Stromal cell of bone marrow (primary cell): ENCODE data around the gene NCAPD3.
A peak's percentile ranks its signal among the peaks of the same experiment; 100 is the strongest.
"Not testable (repeated sequence)": the region's sequence is repeated elsewhere in the genome, so short reads cannot be mapped to it uniquely, and the experiment has no call there.

Experiments used
- DNase-seq: peaks from one replicate; pipeline ENCODE4 v3.0.0-alpha.2; 2012; ENCODE audit warnings: low read depth

Gene NCAPD3

GRCh38 chr11:134223836-134224709 is at the start of gene NCAPD3, which contains the start of gene VPS26B:
NCAPD3 (minus strand) TSS chr11:134223967; CDS start chr11:134223926, 41 bp downstream.
VPS26B (plus strand) TSS chr11:134224671; CDS start chr11:134225123, 452 bp downstream.
- peak; percentile 94 for DNase-seq

- DNase-seq, result no peak
These were observed 49.5 kb upstream of the NCAPD3 start for GRCh38 chr11:134273317-134273712.

- DNase-seq, result no peak
These were observed 48.9 kb upstream of the NCAPD3 start for GRCh38 chr11:134272381-134273316.

- DNase-seq, result no peak
These were observed 48.2 kb upstream of the NCAPD3 start for GRCh38 chr11:134271978-134272377.

- DNase-seq, result no peak
These were observed 46.5 kb upstream of the NCAPD3 start for GRCh38 chr11:134270250-134270714.

- DNase-seq, result no peak
These were observed 44.2 kb upstream of the NCAPD3 start for GRCh38 chr11:134267966-134268365.

- no peak for DNase-seq
These were observed 43.7 kb upstream of the NCAPD3 start for GRCh38 chr11:134267461-134267860.

- DNase-seq, result peak; percentile 60
These were observed 43.1 kb upstream of the NCAPD3 start for GRCh38 chr11:134266841-134267251.

- DNase-seq, result no peak
These were observed 42.7 kb upstream of the NCAPD3 start for GRCh38 chr11:134266440-134266839.

- DNase-seq, result no peak
These were observed 41.4 kb upstream of the NCAPD3 start for GRCh38 chr11:134264966-134265764.

- no peak for DNase-seq
These were observed 38.1 kb upstream of the NCAPD3 start for GRCh38 chr11:134261626-134262488.

GRCh38 chr11:134260983-134261382 is 37.2 kb upstream of the NCAPD3 start:
- no peak for DNase-seq

- DNase-seq, result no peak
These were observed 36.7 kb upstream of the NCAPD3 start for GRCh38 chr11:134260503-134260902.

GRCh38 chr11:134258577-134258976 is 34.8 kb upstream of the NCAPD3 start:
- no peak for DNase-seq

- DNase-seq, result no peak
These were observed 33.3 kb upstream of the NCAPD3 start for GRCh38 chr11:134257101-134257500.

GRCh38 chr11:134255184-134255561 is 31.4 kb upstream of the NCAPD3 start:
- not testable (repeated sequence) for DNase-seq

GRCh38 chr11:134254433-134255183 is 30.8 kb upstream of the NCAPD3 start:
- DNase-seq, result no peak

- peak; percentile 94 for DNase-seq
These were observed 29.6 kb upstream of the NCAPD3 start, which contains the start of the genes ACAD8 and THYN1 for GRCh38 chr11:134253188-134253993. ACAD8 (plus strand) TSS chr11:134253568; CDS start chr11:134253601, 33 bp downstream. THYN1 (minus strand) TSS chr11:134253352; CDS start chr11:134252882, 470 bp downstream.
